GM21528 (cell line): ENCODE data around the gene USP7.
A peak's percentile ranks its signal among the peaks of the same experiment; 100 is the strongest.
"Not testable (repeated sequence)": the region's sequence is repeated elsewhere in the genome, so short reads cannot be mapped to it uniquely, and the experiment has no call there.

Experiments
- ATAC-seq: cut with Tn5 transposase; IDR thresholded peaks from one replicate; pipeline ENCODE4 v1.9.1; 2021; ENCODE audit warnings: mild to moderate bottlenecking, moderate library complexity; ENCODE audit not compliant: unreplicated experiment, low FRiP score

Gene USP7

GRCh38 chr16:8963821-8964441, at the start of gene USP7:
USP7 (minus strand) TSS chr16:8963906; CDS start chr16:8963285, 621 bp downstream.
- peak; percentile 85 for ATAC-seq

DNA sequence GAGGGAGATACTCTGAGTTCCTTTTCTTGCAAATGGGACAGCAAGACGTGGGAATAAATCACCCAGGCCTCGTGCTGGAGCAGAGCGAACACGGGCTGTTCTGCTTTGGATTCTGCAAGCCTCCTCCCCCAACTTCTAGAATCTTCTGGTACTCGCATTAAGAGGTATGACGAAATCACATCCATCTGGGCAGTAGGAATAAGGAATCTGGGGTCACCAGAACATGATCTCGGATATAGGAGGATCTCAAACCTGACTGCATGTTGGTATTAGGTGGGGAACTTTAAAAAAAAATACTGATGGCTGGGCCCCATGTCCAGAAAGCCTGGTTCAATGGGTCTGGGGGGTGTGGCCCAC, 49.8 kb upstream of the USP7 start:
- ATAC-seq = no peak

DNA sequence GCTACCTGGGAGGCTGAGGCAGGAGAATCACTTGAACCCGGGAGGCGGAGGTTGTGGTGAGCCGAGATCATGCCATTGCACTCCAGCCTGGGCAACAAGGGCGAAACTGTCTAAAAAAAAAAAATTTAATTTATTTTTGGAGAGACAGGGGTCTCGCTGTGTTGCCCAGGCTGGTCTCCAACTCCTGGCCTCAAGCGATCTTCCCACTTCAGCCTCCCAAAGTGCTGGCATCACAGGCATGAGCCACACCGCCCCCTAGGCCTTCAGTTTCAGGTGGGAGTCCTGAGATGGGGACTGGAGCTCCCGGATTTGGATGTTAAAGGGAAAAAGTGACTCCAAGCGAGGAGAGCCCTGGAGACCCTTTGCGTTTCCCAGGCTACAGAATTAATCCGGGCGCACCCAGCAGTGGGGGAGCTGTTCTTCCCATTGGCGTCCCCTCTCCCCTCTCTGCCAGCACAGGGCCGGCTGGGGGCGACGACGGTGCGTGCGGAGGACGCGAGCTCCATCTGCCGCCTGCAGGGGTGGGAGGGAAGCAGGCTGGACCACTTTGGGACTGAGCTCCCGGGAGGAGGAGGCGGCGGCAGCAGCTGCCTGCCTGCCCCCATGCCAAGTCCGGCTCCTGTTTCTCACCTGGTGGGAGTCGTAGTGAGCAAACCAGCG, 49.3 kb upstream of the USP7 start:
- no peak for ATAC-seq

DNA sequence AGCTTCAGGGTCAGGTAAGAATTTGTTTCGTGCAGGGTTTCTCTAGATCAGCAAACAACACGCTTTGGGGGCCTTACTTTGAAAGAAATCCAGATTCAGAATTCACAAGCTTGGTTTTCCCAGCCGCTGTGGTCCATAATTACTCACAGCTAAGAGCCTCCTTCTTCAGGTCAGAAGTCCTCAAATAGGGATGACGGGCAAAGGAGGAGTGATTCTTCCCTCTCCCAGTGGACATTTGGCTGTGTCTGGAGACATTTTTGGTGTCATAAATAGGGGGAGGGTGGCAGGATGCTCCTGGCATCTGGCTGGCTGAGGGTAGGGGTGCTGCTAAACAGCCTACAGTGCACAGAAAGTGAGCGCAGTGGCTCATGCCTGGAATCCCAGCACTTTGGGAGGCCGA, 48.6 kb upstream of the USP7 start:
- no peak for ATAC-seq

DNA sequence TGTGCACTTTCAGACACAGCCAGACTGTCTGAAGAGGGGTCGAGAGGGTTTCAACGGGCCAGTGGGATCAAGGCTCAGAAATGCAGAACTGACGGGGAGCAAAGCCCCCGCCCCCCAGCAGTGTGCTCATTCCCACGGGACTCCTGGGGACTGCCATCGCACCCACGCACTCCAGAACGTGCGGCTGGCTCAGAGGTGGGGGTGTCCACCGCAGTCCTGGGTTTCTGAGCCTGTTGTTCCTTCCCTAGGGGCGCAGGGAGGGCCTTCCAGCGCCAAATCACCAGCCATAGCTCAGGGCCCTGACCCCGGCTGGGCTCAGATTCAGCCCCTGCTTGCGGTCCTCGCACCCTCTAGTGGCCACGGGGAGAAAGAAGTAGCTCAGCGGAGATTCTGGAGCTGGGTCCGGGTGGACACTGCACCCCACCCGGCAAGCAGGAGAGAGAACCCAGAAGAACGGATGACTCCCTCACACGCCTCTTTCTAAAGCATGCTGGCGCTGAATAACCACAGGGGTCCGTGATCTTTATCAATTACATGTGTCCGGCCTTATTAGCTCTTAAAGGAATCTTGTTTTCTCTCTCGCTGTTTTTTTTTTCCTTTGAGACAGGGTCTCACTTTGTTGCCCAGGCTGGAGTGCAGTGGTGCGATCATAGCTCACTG, 45.0 kb upstream of the USP7 start:
- ATAC-seq = peak; percentile 90

- ATAC-seq = no peak
Measured at GRCh38 chr16:9007177-9007794, 43.6 kb upstream of the USP7 start.

DNA sequence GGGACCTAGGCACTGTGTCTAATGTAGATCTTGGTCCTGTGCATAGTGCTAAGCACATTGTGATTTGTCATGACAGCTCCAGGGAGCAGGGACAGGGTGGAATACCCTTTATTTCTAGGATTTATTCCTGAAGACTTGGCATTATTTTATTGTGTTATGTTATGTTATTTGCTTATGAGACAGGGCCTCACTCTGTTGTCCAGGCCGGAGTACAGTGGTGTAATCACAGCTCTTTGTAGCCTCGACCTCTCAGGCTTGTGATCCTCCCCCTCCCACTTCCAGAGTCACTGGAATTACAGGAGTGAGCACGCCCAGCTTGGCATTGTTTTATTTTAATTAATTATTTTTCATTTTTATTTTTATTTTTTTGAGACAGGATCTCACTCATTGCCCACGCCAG, 40.5 kb upstream of the USP7 start:
- ATAC-seq = no peak

DNA sequence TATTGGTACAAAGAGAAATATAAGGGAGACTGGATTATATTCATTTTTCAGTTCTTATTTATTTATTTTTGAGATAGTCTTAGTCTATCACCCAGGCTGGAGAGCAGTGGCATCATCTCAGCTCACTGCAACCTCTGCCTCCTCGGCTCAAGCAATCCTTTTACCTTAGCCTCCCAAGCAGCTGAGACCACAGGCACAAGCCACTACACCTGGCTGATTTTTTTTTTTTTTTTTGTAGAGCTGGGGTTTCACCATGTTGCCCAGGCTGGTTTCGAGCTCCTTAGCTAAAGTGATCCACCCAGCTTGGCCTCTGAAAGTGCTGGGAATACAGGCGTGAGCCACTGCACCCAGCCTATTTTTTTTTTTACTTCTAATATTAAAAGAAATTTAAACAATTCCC, 40.1 kb upstream of the USP7 start:
- ATAC-seq = no peak

- ATAC-seq = no peak
Measured at GRCh38 chr16:9003322-9003721, 39.6 kb upstream of the USP7 start.

DNA sequence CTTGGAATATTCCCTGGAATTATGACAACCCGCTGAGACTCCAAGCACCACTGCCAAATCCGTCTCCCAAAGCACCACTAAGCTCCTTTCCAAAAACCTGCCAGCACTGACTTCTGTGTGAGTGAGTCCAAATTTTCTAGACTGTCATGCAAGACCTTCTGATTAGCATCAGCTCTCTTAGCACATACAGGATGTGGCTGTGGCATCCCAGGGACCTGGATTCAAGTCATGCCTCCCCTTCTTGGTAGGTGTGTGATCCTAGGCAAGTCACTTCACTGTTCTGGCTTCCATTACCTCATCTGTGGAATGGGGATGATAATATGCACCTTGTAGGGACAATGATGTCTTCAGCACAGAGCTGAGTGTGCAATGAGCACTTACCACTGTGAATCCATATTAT, 38.3 kb upstream of the USP7 start:
- ATAC-seq = no peak

DNA sequence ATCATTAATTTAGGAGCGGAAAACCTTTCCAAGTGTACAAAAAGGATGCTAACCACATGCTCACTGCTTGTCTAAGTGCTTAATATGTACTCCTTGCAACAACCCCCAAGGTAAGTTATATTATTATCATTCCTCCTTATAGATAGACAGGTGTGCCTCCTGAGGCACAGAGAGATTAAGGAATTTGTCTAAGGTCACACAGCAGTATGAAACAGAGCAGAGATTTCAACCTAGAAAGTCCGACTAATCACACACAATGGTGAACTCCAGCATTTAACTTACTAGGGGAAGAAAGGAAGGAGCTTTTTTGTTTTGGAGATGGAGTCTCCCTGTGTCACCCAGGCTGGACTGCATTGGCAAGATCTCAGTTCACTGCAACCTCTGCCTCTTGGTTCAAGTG, 37.0 kb upstream of the USP7 start:
- no peak for ATAC-seq

GRCh38 chr16:8999800-9000199, 36.1 kb upstream of the USP7 start:
- ATAC-seq = no peak

GRCh38 chr16:8998108-8998507, 34.4 kb upstream of the USP7 start:
- no peak for ATAC-seq

GRCh38 chr16:8996891-8997290, 33.2 kb upstream of the USP7 start:
- no peak for ATAC-seq

DNA sequence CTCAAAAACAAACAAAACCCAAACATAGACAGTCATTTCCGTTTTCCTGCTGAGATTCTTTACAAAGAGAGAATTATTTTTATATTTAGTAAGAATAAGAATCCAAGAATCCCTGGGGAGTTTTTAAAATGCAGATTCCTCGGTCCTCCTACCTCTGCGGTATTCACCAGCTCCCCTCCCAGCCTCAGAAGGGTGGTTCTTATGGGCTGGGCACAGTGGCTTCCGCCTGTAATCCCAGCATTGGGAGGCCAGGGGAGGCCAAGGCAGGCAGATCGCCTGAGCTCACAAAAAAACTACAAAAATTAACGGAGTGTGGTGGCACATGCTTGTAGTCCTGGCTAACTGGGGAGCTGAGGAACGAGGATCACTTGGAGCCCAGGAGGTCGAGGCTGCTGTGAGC, 26.7 kb upstream of the USP7 start:
- no peak for ATAC-seq

- no peak for ATAC-seq
Measured at GRCh38 chr16:8989099-8989878, 25.6 kb upstream of the USP7 start.

- no peak for ATAC-seq
Measured at GRCh38 chr16:8986818-8987191, 23.1 kb upstream of the USP7 start.

GRCh38 chr16:8986111-8986510, 22.4 kb upstream of the USP7 start:
- ATAC-seq = no peak

DNA sequence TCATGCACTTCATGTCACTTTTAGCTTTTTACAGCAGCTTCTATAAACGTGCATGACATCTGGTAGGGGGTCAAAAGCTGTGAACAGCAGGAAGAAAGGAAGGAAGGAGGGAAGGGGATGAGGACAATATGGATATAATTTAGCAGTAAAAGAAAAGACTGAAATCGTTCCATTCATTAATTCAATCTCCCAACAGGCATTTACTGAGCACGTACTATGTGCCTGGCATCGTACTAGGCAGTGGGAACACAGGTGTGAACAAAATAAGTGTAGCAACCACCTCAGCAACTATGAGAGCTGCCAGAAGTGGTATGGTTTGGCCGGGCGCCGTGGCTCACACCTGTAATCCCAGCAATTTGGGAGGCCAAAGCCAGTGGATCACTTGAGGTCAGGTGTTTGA, 19.1 kb upstream of the USP7 start:
- no peak for ATAC-seq

GRCh38 chr16:8981901-8982300, 18.2 kb upstream of the USP7 start:
- not testable (repeated sequence) for ATAC-seq

- not testable (repeated sequence) for ATAC-seq
Measured at GRCh38 chr16:8976189-8976588, 12.5 kb upstream of the USP7 start.
